Fibroblast of villous mesenchyme (primary cell): Measurements from ENCODE around the gene C3orf62. TPM values are rescaled to one million over a fixed set of nuclear protein-coding genes. Genes with fewer than 3 reads are reported as not detected.
"Not testable (repeated sequence)": the region's sequence is repeated elsewhere in the genome, so short reads cannot be mapped to it uniquely, and the experiment has no call there.

Experiments
- DNase-seq: peaks from one replicate; pipeline ENCODE4 v3.0.0-alpha.2; 2010; ENCODE audit warnings: low read depth
- H3K4me3 ChIP-seq: 2 replicates; pipeline ENCODE4 v1.5.1; 2011; ENCODE audit warnings: low read depth, mild to moderate bottlenecking, low read length
- CTCF ChIP-seq: IDR thresholded peaks from 2 replicates; pipeline ENCODE4 v1.5.1; 2012; ENCODE audit warnings: low read depth, mild to moderate bottlenecking, low read length; ENCODE audit not compliant: insufficient read depth
- total RNA-seq: library from RNA; depleted of rRNA; stranded (reverse); fragments of >200 nt; gene quantifications from 2 replicates; pipeline ENCODE4 v1.2.3, GENCODE V29; 2012

The C3orf62 gene
- total RNA-seq, 1 donor: 1.3 TPM

- no peak for DNase-seq
- H3K4me3 ChIP-seq: no peak overlapping the region
- no peak for TF ChIP-seq CTCF
Measured at GRCh38 chr3:49255718-49256511, 21.1 kb downstream of the C3orf62 start.

- no peak overlapping the region for H3K4me3 ChIP-seq
- no peak for TF ChIP-seq CTCF
- DNase-seq: peak; percentile 65
Measured at GRCh38 chr3:49255112-49255511, 21.9 kb downstream of the C3orf62 start.

GRCh38 chr3:49253512-49253911 lies 23.5 kb downstream of the C3orf62 start:
- TF ChIP-seq CTCF: no peak
- H3K4me3 ChIP-seq: no peak overlapping the region
- no peak for DNase-seq

- TF ChIP-seq CTCF: no peak
- no peak overlapping the region for H3K4me3 ChIP-seq
- DNase-seq: peak; percentile 74
Measured at GRCh38 chr3:49248840-49249227, 28.2 kb downstream of the C3orf62 start.

- no peak for TF ChIP-seq CTCF
- no peak overlapping the region for H3K4me3 ChIP-seq
- DNase-seq: no peak
Measured at GRCh38 chr3:49244581-49245205, 32.3 kb downstream of the C3orf62 start.

- DNase-seq, H3K4me3 ChIP-seq: not testable (repeated sequence)
Measured at GRCh38 chr3:49240091-49240490, 36.9 kb downstream of the C3orf62 start.

GRCh38 chr3:49238274-49239127 lies 38.5 kb downstream of the C3orf62 start:
- no peak for TF ChIP-seq CTCF
- peak; percentile 97 for DNase-seq
- H3K4me3 ChIP-seq: no peak overlapping the region
